Measurements from ENCODE around the gene UTP14C. TPM values are rescaled to one million over a fixed set of nuclear protein-coding genes. Genes with fewer than 3 reads are reported as not detected.

The UTP14C gene
- total and polyA plus RNA-seq, 2 experiments from 2014 or later = 10.0 to 24.7 TPM

- 75% methylated on average over 13 of the region's 13 CpGs for WGBS (ENCODE audit: low lambda C conversion rate, missing lambda C conversion rate)
- Histone ChIP-seq H3K9me3 (ENCODE audit: low read depth) (no peaks in the 10 kb centered on the region), H3K4me2 (peak overlapping the region; percentile 70), H2AFZ (no peak overlapping the region), H3K27me3 (no peaks in the 10 kb centered on the region), H3K27ac (peak overlapping the region; percentile 69), H3K36me3 (replicated peaks; ENCODE audit: insufficient read depth, low read depth) (no peaks in the 10 kb centered on the region), H3K4me1 (ENCODE audit: insufficient read depth) (peaks cover 31% of the 10 kb centered on the region), H4K20me1 (ENCODE audit: insufficient read depth, poor library complexity, severe bottlenecking) (no peaks in the 10 kb centered on the region), H3K4me3 (no peak overlapping the region), H3K9me2 (replicated peaks; ENCODE audit: insufficient read depth) (no peaks in the 10 kb centered on the region), H3K79me2 (peaks cover 92% of the 10 kb centered on the region)
- TF ChIP-seq EZH2phosphoT487 (IDR thresholded peaks at IDR 0.05; ENCODE audit: low read depth, severe bottlenecking, unreplicated experiment) (no peak), EZH2 (IDR thresholded peaks at IDR 0.05; ENCODE audit: borderline replicate concordance) (no peak), CTCF (IDR thresholded peaks at IDR 0.05; ENCODE audit: poor library complexity) (no peak)
- no peak for DNase-seq (ENCODE audit: low spot score)
These were observed 18.5 kb upstream of the UTP14C start for GRCh38 chr13:52005841-52006522.

- Histone ChIP-seq H3K27ac (peak overlapping the region; percentile 69), H4K20me1 (ENCODE audit: insufficient read depth, poor library complexity, severe bottlenecking) (no peaks in the 10 kb centered on the region), H2AFZ (no peak overlapping the region), H3K9me2 (replicated peaks; ENCODE audit: insufficient read depth) (no peaks in the 10 kb centered on the region), H3K4me1 (ENCODE audit: insufficient read depth) (peaks cover 31% of the 10 kb centered on the region), H3K27me3 (no peaks in the 10 kb centered on the region), H3K36me3 (replicated peaks; ENCODE audit: insufficient read depth, low read depth) (no peaks in the 10 kb centered on the region), H3K79me2 (peaks cover 90% of the 10 kb centered on the region), H3K4me3 (no peak overlapping the region), H3K9me3 (ENCODE audit: low read depth) (no peaks in the 10 kb centered on the region), H3K4me2 (peak overlapping the region; percentile 70)
- no peak for DNase-seq (ENCODE audit: low spot score)
- TF ChIP-seq EZH2 (IDR thresholded peaks at IDR 0.05; ENCODE audit: borderline replicate concordance) = no peak
- 75% methylated on average over 8 of the region's 8 CpGs for WGBS (ENCODE audit: low lambda C conversion rate, missing lambda C conversion rate)
These were observed 17.8 kb upstream of the UTP14C start for GRCh38 chr13:52006523-52007245.

GRCh38 chr13:52009946-52010345 is 14.5 kb upstream of the UTP14C start:
- peaks cover 35% of the 10 kb centered on the region for H3K4me1 ChIP-seq (ENCODE audit: insufficient read depth)
- no peaks in the 10 kb centered on the region for H3K36me3 ChIP-seq (replicated peaks; ENCODE audit: insufficient read depth, low read depth)
- DNase-seq (ENCODE audit: low spot score) = no peak
- peak overlapping the region; percentile 51 for H3K4me3 ChIP-seq
- no peak overlapping the region for H2AFZ ChIP-seq
- no peaks in the 10 kb centered on the region for H4K20me1 ChIP-seq (ENCODE audit: insufficient read depth, poor library complexity, severe bottlenecking)
- no peak for TF ChIP-seq EZH2 (IDR thresholded peaks at IDR 0.05; ENCODE audit: borderline replicate concordance)
- H3K79me2 ChIP-seq = peaks cover 89% of the 10 kb centered on the region
- no peak overlapping the region for H3K27ac ChIP-seq
- H3K9me2 ChIP-seq (replicated peaks; ENCODE audit: insufficient read depth) = no peaks in the 10 kb centered on the region
- H3K9me3 ChIP-seq (ENCODE audit: low read depth) = no peaks in the 10 kb centered on the region
- H3K4me2 ChIP-seq = peak overlapping the region; percentile 89
- 33% methylated on average over 6 of the region's 6 CpGs for WGBS (ENCODE audit: low lambda C conversion rate, missing lambda C conversion rate)
- H3K27me3 ChIP-seq = no peaks in the 10 kb centered on the region

GRCh38 chr13:52010890-52011631 is 13.4 kb upstream of the UTP14C start, which contains the start of gene ATP7B:
Gene ATP7B, minus strand, starts transcription at chr13:52011450. Its CDS starts 113 bp downstream, at chr13:52011337.
- H3K4me2 ChIP-seq = peak within 1 kb of the TSS; percentile 89
- H3K36me3 ChIP-seq (replicated peaks; ENCODE audit: insufficient read depth, low read depth) = no peaks in the 10 kb centered on the region
- peaks cover 28% of the 10 kb centered on the region for H3K4me1 ChIP-seq (ENCODE audit: insufficient read depth)
- TF ChIP-seq CTCF (IDR thresholded peaks at IDR 0.05; ENCODE audit: poor library complexity) = peak; percentile 32
- TF ChIP-seq EZH2 (IDR thresholded peaks at IDR 0.05; ENCODE audit: borderline replicate concordance) = no peak
- no peak for TF ChIP-seq EZH2phosphoT487 (IDR thresholded peaks at IDR 0.05; ENCODE audit: low read depth, severe bottlenecking, unreplicated experiment)
- H2AFZ ChIP-seq = peak within 1 kb of the TSS; percentile 71
- peaks cover 89% of the 10 kb centered on the region for H3K79me2 ChIP-seq
- H3K27ac ChIP-seq = peak within 1 kb of the TSS; percentile 72
- no peaks in the 10 kb centered on the region for H3K9me2 ChIP-seq (replicated peaks; ENCODE audit: insufficient read depth)
- no peaks in the 10 kb centered on the region for H3K9me3 ChIP-seq (ENCODE audit: low read depth)
- H3K4me3 ChIP-seq = peak within 1 kb of the TSS; percentile 51
- DNase-seq (ENCODE audit: low spot score) = peak; percentile 43
- no peaks in the 10 kb centered on the region for H3K27me3 ChIP-seq
- H4K20me1 ChIP-seq (ENCODE audit: insufficient read depth, poor library complexity, severe bottlenecking) = no peaks in the 10 kb centered on the region
- 4% methylated on average over 45 of the region's 46 CpGs for WGBS (ENCODE audit: low lambda C conversion rate, missing lambda C conversion rate)
